IMR-90 (cell line): Measurements from ENCODE around the gene RYR2.

Experiments
- CEBPB ChIP-seq: IDR thresholded peaks from 2 replicates; pipeline ENCODE4 v1.6.1; 2012; ENCODE audit warnings: low read depth, low read length, improper control_type of control experiment
- CTCF ChIP-seq: conservative IDR thresholded peaks from 2 replicates; pipeline ENCODE4 v1.5.1; 2012; ENCODE audit warnings: mild to moderate bottlenecking, low read depth, low read length, improper control_type of control experiment
- POLR2A ChIP-seq: IDR thresholded peaks from 2 replicates; pipeline ENCODE4 v1.6.1; 2012; ENCODE audit warnings: mild to moderate bottlenecking, low read depth, low read length

GRCh38 chr1:237786066-237786719 is 744.2 kb downstream of the RYR2 start:
- no peak for TF ChIP-seq CTCF
- no peak for TF ChIP-seq POLR2A
- TF ChIP-seq CEBPB: no peak
